ENCODE data around the gene VIL1. TPM values are rescaled to one million over a fixed set of nuclear protein-coding genes. Genes with fewer than 3 reads are reported as not detected.

Gene VIL1
- total RNA-seq, 1 experiment from 2014 or later: 0.18 TPM

GRCh38 chr2:218465987-218466633 is 47.2 kb downstream of the VIL1 start:
- H3K27me3 ChIP-seq (ENCODE audit: control insufficient read depth, insufficient read depth, low read length): no peaks in the 10 kb centered on the region
- CTCF ChIA-PET: interaction anchor here (0.8 kb wide), 1 partner anchor 61 kb away, joined by 3 read pairs; no protein-coding TSS in a partner anchor
- ATAC-seq (peak; percentile 58), DNase-seq (ENCODE audit: low read depth, low spot score) (peak; percentile 20)
- no peak overlapping the region for H3K4me3 ChIP-seq (ENCODE audit: low read depth in 2 of 2, low read length in 2 of 2)
- H3K27ac ChIP-seq (ENCODE audit: low read length): no peak overlapping the region
- TF ChIP-seq POLR2AphosphoS5 (IDR thresholded peaks at IDR 0.05; ENCODE audit: low read depth, low read length): no peak
- TF ChIP-seq CTCF (IDR thresholded peaks at IDR 0.05): peak; percentile 59; the same call in 1 of the 2 replicates
- POLR2A ChIA-PET: no interaction called here
- intact Hi-C loops (cut with micrococcal nuclease; ENCODE audit: unreplicated experiment) (loop anchor here (10.0 kb wide), 1 partner anchor 171 kb away; the partner anchor contains the start of gene TMBIM1), in situ Hi-C loops (cut with HindIII; ENCODE audit: low pct_unique_long_range_greater_than_20kb, low sequenced_read_pairs) (no loop called here)
- H3K4me1 ChIP-seq (ENCODE audit: control insufficient read depth, insufficient read depth, low read length): no peaks in the 10 kb centered on the region
- no peaks in the 10 kb centered on the region for H3K9me3 ChIP-seq (ENCODE audit: control insufficient read depth, insufficient read depth, low read depth, low read length)
- no TSS peak for BruUV-seq (replicated peaks)
- H3K36me3 ChIP-seq (ENCODE audit: control insufficient read depth, insufficient read depth, low read length): peaks cover 5% of the 10 kb centered on the region; the same call in 1 of the 2 replicates

GRCh38 chr2:218470448-218470847 is 51.5 kb downstream of the VIL1 start:
- CTCF ChIA-PET: interaction anchor here (0.5 kb wide), 1 partner anchor 21 kb away, joined by 3 read pairs; no protein-coding TSS in a partner anchor
- no peak overlapping the region for H3K27ac ChIP-seq (ENCODE audit: low read length)
- POLR2A ChIA-PET: interaction anchor here (0.6 kb wide), 1 partner anchor 13 kb away, joined by 3 read pairs; no protein-coding TSS in a partner anchor
- no peaks in the 10 kb centered on the region for H3K9me3 ChIP-seq (ENCODE audit: control insufficient read depth, insufficient read depth, low read depth, low read length)
- TF ChIP-seq POLR2AphosphoS5 (IDR thresholded peaks at IDR 0.05; ENCODE audit: low read depth, low read length): no peak
- H3K27me3 ChIP-seq (ENCODE audit: control insufficient read depth, insufficient read depth, low read length): no peaks in the 10 kb centered on the region
- peaks cover 12% of the 10 kb centered on the region; the same call in 1 of the 2 replicates for H3K36me3 ChIP-seq (ENCODE audit: control insufficient read depth, insufficient read depth, low read length)
- intact Hi-C loops (cut with micrococcal nuclease; ENCODE audit: unreplicated experiment) (no loop called here), in situ Hi-C loops (cut with HindIII; ENCODE audit: low pct_unique_long_range_greater_than_20kb, low sequenced_read_pairs) (no loop called here)
- DNase-seq (ENCODE audit: low read depth, low spot score) (no peak), ATAC-seq (no peak)
- H3K4me1 ChIP-seq (ENCODE audit: control insufficient read depth, insufficient read depth, low read length): no peaks in the 10 kb centered on the region
- BruUV-seq (replicated peaks): no TSS peak
- no peak overlapping the region for H3K4me3 ChIP-seq (ENCODE audit: low read depth in 2 of 2, low read length in 2 of 2)

GRCh38 chr2:218471036-218471435 is 52.1 kb downstream of the VIL1 start:
- Histone ChIP-seq H3K9me3 (ENCODE audit: control insufficient read depth, insufficient read depth, low read depth, low read length) (no peaks in the 10 kb centered on the region), H3K27me3 (ENCODE audit: control insufficient read depth, insufficient read depth, low read length) (no peaks in the 10 kb centered on the region), H3K36me3 (ENCODE audit: control insufficient read depth, insufficient read depth, low read length) (peaks cover 12% of the 10 kb centered on the region; the same call in 1 of the 2 replicates), H3K4me1 (ENCODE audit: control insufficient read depth, insufficient read depth, low read length) (no peaks in the 10 kb centered on the region), H3K4me3 (ENCODE audit: low read depth in 2 of 2, low read length in 2 of 2) (no peak overlapping the region), H3K27ac (ENCODE audit: low read length) (no peak overlapping the region)
- no peak for ATAC-seq
- no peak for TF ChIP-seq TCF7L2 (IDR thresholded peaks at IDR 0.05; ENCODE audit: low read depth, low read length)
- ChIA-PET CTCF (interaction anchor here (0.5 kb wide), 1 partner anchor 20 kb away, joined by 3 read pairs; no protein-coding TSS in a partner anchor), POLR2A (interaction anchor here (0.6 kb wide), 1 partner anchor 13 kb away, joined by 3 read pairs; no protein-coding TSS in a partner anchor)
- no TSS peak for BruUV-seq (replicated peaks)
- intact Hi-C loops (cut with micrococcal nuclease; ENCODE audit: unreplicated experiment) (no loop called here), in situ Hi-C loops (cut with HindIII; ENCODE audit: low pct_unique_long_range_greater_than_20kb, low sequenced_read_pairs) (no loop called here)
- DNase-seq (ENCODE audit: low read depth, low spot score): no peak

- Histone ChIP-seq H3K27ac (ENCODE audit: low read length) (no peak overlapping the region), H3K4me3 (ENCODE audit: low read depth in 2 of 2, low read length in 2 of 2) (no peak overlapping the region), H3K36me3 (ENCODE audit: control insufficient read depth, insufficient read depth, low read length) (peaks cover 12% of the 10 kb centered on the region; the same call in 1 of the 2 replicates), H3K27me3 (ENCODE audit: control insufficient read depth, insufficient read depth, low read length) (no peaks in the 10 kb centered on the region), H3K4me1 (ENCODE audit: control insufficient read depth, insufficient read depth, low read length) (no peaks in the 10 kb centered on the region), H3K9me3 (ENCODE audit: control insufficient read depth, insufficient read depth, low read depth, low read length) (no peaks in the 10 kb centered on the region)
- POLR2A ChIA-PET: no interaction called here
- in situ Hi-C loops (cut with HindIII; ENCODE audit: low pct_unique_long_range_greater_than_20kb, low sequenced_read_pairs) (no loop called here), intact Hi-C loops (cut with micrococcal nuclease; ENCODE audit: unreplicated experiment) (no loop called here)
- TF ChIP-seq SIN3A (IDR thresholded peaks at IDR 0.05; ENCODE audit: borderline replicate concordance, insufficient read depth, low read depth, low read length) (no peak), TCF7L2 (IDR thresholded peaks at IDR 0.05; ENCODE audit: low read depth, low read length) (no peak), CTCF (IDR thresholded peaks at IDR 0.05) (no peak), POLR2AphosphoS5 (IDR thresholded peaks at IDR 0.05; ENCODE audit: low read depth, low read length) (no peak), REST (IDR thresholded peaks at IDR 0.05; ENCODE audit: insufficient read depth in 1 of 2, low read depth in 2 of 2, low read length in 1 of 2) (no peak)
- ATAC-seq: no peak
- DNase-seq (ENCODE audit: low read depth, low spot score): no peak
- no TSS peak for BruUV-seq (replicated peaks)
- CTCF ChIA-PET: no interaction called here
Measured at GRCh38 chr2:218471982-218472381, 53.1 kb downstream of the VIL1 start.
